ENCODE results near the gene NFATC1.
A peak's percentile ranks its signal among the peaks of the same experiment; 100 is the strongest.

The NFATC1 gene

GRCh38 chr18:79392226-79392625, 3.5 kb upstream of the NFATC1 start:
- DNase-seq = no peak

- no peak for DNase-seq
These were observed 2.5 kb upstream of the NFATC1 start for GRCh38 chr18:79393181-79393634.

- DNase-seq = peak; percentile 85
These were observed 1.8 kb upstream of the NFATC1 start for GRCh38 chr18:79393635-79394533.

- DNase-seq = peak; percentile 73
These were observed 1.0 kb upstream of the NFATC1 start for GRCh38 chr18:79394534-79395307.

GRCh38 chr18:79395308-79395640, 456 bp upstream of the NFATC1 start:
- no peak for DNase-seq

- peak; percentile 49 for DNase-seq
These were observed 909 bp downstream of the NFATC1 start for GRCh38 chr18:79396431-79397246.

- DNase-seq = no peak
These were observed 1.6 kb downstream of the NFATC1 start for GRCh38 chr18:79397247-79397829.

- DNase-seq = no peak
These were observed 2.4 kb downstream of the NFATC1 start for GRCh38 chr18:79397830-79398761.

- no peak for DNase-seq
These were observed 3.7 kb downstream of the NFATC1 start for GRCh38 chr18:79399275-79400081.

- peak; percentile 33 for DNase-seq
These were observed 4.4 kb downstream of the NFATC1 start for GRCh38 chr18:79400091-79400590.

GRCh38 chr18:79400591-79401381, 5.1 kb downstream of the NFATC1 start:
- DNase-seq = no peak

- no peak for DNase-seq
These were observed 5.9 kb downstream of the NFATC1 start for GRCh38 chr18:79401494-79402208.

- no peak for DNase-seq
These were observed 6.5 kb downstream of the NFATC1 start for GRCh38 chr18:79402209-79402576.

- peak; percentile 35 for DNase-seq
These were observed 7.4 kb downstream of the NFATC1 start for GRCh38 chr18:79402977-79403722.

- DNase-seq = no peak
These were observed 8.2 kb downstream of the NFATC1 start for GRCh38 chr18:79403723-79404566.

GRCh38 chr18:79404567-79404910, 8.8 kb downstream of the NFATC1 start:
- DNase-seq = no peak

All from fibroblast of skin of scalp (primary cell).